Activated CD4-positive, alpha-beta T cell treated with anti-CD3 and anti-CD28 coated beads, Interleukin-2, amount 50 U/mL, for 48 hours (primary cell): ENCODE data around the gene ARHGDIB.
A peak's percentile ranks its signal among the peaks of the same experiment; 100 is the strongest.

Source experiments
- DNase-seq, 2 experiments: peaks; one replicate each; pipeline ENCODE4 v3.0.0-alpha.2; 2020

The ARHGDIB gene

GRCh38 chr12:14982562-14982961 lies 21.2 kb upstream of the ARHGDIB start:
- no peak for DNase-seq

GRCh38 chr12:14981049-14981448 lies 19.6 kb upstream of the ARHGDIB start:
- no peak for DNase-seq

GRCh38 chr12:14979468-14979867 lies 18.1 kb upstream of the ARHGDIB start:
- no peak for DNase-seq

- no peak for DNase-seq
Measured at GRCh38 chr12:14976658-14977057, 15.3 kb upstream of the ARHGDIB start.

GRCh38 chr12:14975457-14975856 lies 14.1 kb upstream of the ARHGDIB start:
- DNase-seq = no peak

GRCh38 chr12:14974633-14975032 lies 13.2 kb upstream of the ARHGDIB start:
- DNase-seq = no peak

- no peak for DNase-seq
Measured at GRCh38 chr12:14972816-14973215, 11.4 kb upstream of the ARHGDIB start, which contains the start of gene PDE6H. Gene PDE6H, plus strand, starts transcription at chr12:14973042. Its CDS starts 4,971 bp downstream, at chr12:14978013.

GRCh38 chr12:14970473-14970872 lies 9.1 kb upstream of the ARHGDIB start:
- DNase-seq = no peak

- no peak for DNase-seq
Measured at GRCh38 chr12:14968478-14968877, 7.1 kb upstream of the ARHGDIB start.

GRCh38 chr12:14965221-14965620 lies 3.8 kb upstream of the ARHGDIB start:
- DNase-seq = no peak

GRCh38 chr12:14964406-14964805 lies 3.0 kb upstream of the ARHGDIB start:
- no peak for DNase-seq

- no peak for DNase-seq
Measured at GRCh38 chr12:14963520-14963919, 2.1 kb upstream of the ARHGDIB start.

GRCh38 chr12:14962797-14963196 lies 1.4 kb upstream of the ARHGDIB start:
- no peak for DNase-seq

GRCh38 chr12:14962153-14962539 lies 745 bp upstream of the ARHGDIB start:
- DNase-seq = no peak

- peak in 1 of 2 experiments; percentile 46 for DNase-seq
Measured at GRCh38 chr12:14960548-14961465, 594 bp downstream of the ARHGDIB start.

GRCh38 chr12:14959916-14960496 lies 1.4 kb downstream of the ARHGDIB start:
- DNase-seq = no peak

GRCh38 chr12:14959463-14959862 lies 1.9 kb downstream of the ARHGDIB start:
- DNase-seq = no peak

- DNase-seq = peak in 1 of 2 experiments; percentile 57
Measured at GRCh38 chr12:14959126-14959440, 2.3 kb downstream of the ARHGDIB start.

- DNase-seq = no peak
Measured at GRCh38 chr12:14958361-14959125, 2.9 kb downstream of the ARHGDIB start.

- no peak for DNase-seq
Measured at GRCh38 chr12:14957551-14958168, 3.7 kb downstream of the ARHGDIB start.

- no peak for DNase-seq
Measured at GRCh38 chr12:14956905-14957304, 4.5 kb downstream of the ARHGDIB start.

- peak in 1 of 2 experiments; percentile 60 for DNase-seq
Measured at GRCh38 chr12:14956024-14956891, 5.1 kb downstream of the ARHGDIB start.
